ENCODE measurements around the gene TMEM45B. TPM values are rescaled to one million over a fixed set of nuclear protein-coding genes. Genes with fewer than 3 reads are reported as not detected.

The TMEM45B gene
- total RNA-seq, 1 donor from 2014 or later: not detected

DNA sequence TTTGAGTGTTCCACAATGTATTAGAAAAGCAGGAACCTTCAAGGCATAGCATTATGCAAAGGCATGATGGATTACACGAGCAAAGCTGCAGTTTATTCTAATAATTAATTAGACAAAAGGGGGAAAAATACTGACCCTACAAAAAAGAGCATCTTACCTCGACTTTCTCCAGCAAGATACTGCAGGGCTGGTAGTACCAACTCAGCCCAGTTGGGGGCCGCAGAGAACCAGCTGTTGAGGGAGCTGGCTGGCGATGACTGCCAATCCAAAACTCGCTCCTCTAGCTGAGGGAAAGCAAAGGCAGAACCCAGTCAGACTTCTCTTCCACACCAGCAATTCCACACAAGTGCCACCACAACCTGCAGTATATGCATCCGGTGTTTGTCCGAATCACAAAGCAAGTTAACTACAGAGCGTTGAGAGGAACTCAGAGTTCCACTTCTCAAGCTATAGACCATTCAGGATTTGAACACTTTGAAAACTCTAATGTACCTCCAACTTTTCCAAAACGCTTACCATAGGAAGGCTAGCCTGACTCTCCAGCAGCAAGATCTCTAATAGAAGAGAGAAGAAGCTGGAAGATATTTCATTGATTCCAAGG, 66.0 kb downstream of the TMEM45B start:
- no peaks in the 10 kb centered on the region for H3K27me3 Mint-ChIP-seq (ENCODE audit: low read depth)
- H3K4me1 Mint-ChIP-seq: no peaks in the 10 kb centered on the region

DNA sequence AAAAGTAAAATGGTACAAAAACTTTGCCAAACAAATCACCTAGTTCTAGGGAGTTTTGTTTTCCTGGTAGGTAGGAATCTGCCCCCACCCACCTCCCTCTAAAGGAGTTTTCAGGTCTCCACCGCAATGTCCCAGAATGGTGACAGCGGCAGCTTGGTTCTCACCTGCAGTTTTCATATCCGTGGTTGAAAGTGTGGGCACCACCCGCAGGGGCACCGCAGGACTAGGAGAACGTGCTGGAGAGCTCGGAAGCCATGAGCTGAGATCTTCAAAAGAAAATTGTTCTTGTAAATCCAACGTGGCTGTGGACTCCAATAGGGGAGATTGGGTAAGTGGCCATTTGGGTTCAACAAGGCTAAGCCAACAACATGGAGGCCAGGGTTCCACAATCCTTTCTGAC, 68.9 kb downstream of the TMEM45B start:
- TF ChIP-seq, protein P1, sequence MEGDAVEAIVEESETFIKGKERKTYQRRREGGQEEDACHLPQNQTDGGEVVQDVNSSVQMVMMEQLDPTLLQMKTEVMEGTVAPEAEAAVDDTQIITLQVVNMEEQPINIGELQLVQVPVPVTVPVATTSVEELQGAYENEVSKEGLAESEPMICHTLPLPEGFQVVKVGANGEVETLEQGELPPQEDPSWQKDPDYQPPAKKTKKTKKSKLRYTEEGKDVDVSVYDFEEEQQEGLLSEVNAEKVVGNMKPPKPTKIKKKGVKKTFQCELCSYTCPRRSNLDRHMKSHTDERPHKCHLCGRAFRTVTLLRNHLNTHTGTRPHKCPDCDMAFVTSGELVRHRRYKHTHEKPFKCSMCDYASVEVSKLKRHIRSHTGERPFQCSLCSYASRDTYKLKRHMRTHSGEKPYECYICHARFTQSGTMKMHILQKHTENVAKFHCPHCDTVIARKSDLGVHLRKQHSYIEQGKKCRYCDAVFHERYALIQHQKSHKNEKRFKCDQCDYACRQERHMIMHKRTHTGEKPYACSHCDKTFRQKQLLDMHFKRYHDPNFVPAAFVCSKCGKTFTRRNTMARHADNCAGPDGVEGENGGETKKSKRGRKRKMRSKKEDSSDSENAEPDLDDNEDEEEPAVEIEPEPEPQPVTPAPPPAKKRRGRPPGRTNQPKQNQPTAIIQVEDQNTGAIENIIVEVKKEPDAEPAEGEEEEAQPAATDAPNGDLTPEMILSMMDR (conservative IDR thresholded peaks at IDR 0.05): no peak
- H3K9me3 Mint-ChIP-seq: no peaks in the 10 kb centered on the region
- peaks cover 24% of the 10 kb centered on the region for H3K36me3 Mint-ChIP-seq (ENCODE audit: low read depth)
- H3K4me3 Mint-ChIP-seq: no peak overlapping the region
- H3K27ac Mint-ChIP-seq (ENCODE audit: unreplicated experiment): no peak overlapping the region
- DNase-seq (ENCODE audit: low read depth, low spot score): no peak
- no peaks in the 10 kb centered on the region for H3K4me1 Mint-ChIP-seq
- no peaks in the 10 kb centered on the region for H3K27me3 Mint-ChIP-seq (ENCODE audit: low read depth)

More for the DNA sequence above, 66.0 kb downstream of the TMEM45B start:
- DNase-seq (ENCODE audit: low read depth, low spot score): peak; percentile 44
- no peaks in the 10 kb centered on the region for H3K9me3 Mint-ChIP-seq
- no peak overlapping the region for H3K4me3 Mint-ChIP-seq
- peaks cover 15% of the 10 kb centered on the region for H3K36me3 Mint-ChIP-seq (ENCODE audit: low read depth)
- H3K27ac Mint-ChIP-seq (ENCODE audit: unreplicated experiment): no peak overlapping the region
- TF ChIP-seq, protein P1 (conservative IDR thresholded peaks at IDR 0.05): peak; percentile 65

- TF ChIP-seq, protein P1 (conservative IDR thresholded peaks at IDR 0.05): no peak
- Mint-ChIP-seq H3K36me3 (ENCODE audit: low read depth) (peaks cover 21% of the 10 kb centered on the region), H3K27ac (ENCODE audit: unreplicated experiment) (no peak overlapping the region), H3K9me3 (no peaks in the 10 kb centered on the region), H3K27me3 (ENCODE audit: low read depth) (no peaks in the 10 kb centered on the region), H3K4me3 (no peak overlapping the region), H3K4me1 (no peaks in the 10 kb centered on the region)
- DNase-seq (ENCODE audit: low read depth, low spot score): no peak
Observed at GRCh38 chr11:129885381-129885780, 69.7 kb downstream of the TMEM45B start.

DNA sequence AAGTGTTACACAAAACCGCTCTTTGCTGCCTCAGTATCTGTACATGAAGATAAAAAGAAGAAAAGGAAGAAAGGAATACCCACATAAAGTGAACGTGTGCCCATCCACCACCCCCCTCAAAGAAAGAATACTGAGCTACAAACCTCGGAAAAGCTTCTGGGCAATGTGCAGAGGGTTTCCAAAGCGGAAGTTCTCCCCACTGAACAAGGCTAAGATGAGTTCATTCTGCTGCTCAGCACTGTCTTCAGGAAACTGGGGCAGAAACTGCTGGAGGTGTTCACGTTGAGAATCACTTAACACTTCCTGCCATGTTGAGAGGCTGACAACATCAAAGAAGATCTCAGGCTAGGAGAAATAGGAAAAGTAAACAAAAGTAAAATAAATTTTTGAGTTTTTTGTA, 72.8 kb downstream of the TMEM45B start:
- TF ChIP-seq, protein P1 (conservative IDR thresholded peaks at IDR 0.05): no peak
- Mint-ChIP-seq H3K9me3 (no peaks in the 10 kb centered on the region), H3K4me3 (no peak overlapping the region), H3K27ac (ENCODE audit: unreplicated experiment) (no peak overlapping the region), H3K36me3 (ENCODE audit: low read depth) (peaks cover 28% of the 10 kb centered on the region), H3K27me3 (ENCODE audit: low read depth) (no peaks in the 10 kb centered on the region), H3K4me1 (peaks cover 7% of the 10 kb centered on the region)
- DNase-seq (ENCODE audit: low read depth, low spot score): no peak

DNA sequence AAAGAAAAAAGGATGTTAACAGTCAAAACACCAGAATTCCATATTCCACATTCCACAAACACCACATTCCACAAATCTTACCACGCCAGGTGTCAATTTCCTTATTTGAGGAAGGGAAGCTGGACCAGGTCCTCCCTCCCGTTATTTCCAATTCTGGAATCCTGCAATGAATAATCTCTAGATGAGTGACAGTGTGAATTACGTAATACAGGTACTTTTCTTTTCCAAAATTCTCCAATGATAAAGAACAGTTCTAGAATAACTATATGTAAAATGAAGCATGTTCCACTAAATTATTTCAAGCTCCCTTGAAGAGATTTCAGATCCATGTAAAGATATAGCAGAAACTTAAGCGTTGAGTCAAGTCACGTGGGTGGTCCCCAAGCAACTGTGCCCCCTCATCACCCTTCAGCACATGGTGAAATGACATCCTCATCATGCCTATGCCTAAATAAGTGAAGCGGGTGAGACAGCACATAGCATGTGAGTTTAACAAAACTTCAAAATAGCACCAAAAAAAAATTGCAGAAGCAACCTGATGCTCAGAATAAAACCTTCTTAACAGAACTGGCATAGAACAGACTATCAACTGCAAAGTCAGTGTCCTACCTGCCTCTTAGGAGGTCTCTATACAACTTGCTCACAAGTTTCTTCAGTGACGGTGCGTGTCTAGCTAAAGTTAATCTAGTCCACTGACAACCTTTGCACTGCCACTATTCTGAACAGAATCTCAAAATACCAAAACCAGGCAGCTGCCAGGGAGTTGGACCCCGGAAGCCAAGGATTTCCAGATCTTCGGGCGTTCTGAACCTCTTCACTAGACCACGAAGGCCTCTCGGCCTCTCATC, 78.9 kb downstream of the TMEM45B start:
- H3K27ac Mint-ChIP-seq (ENCODE audit: unreplicated experiment): peak overlapping the region; percentile 64
- peaks cover 10% of the 10 kb centered on the region for H3K36me3 Mint-ChIP-seq (ENCODE audit: low read depth)
- no peaks in the 10 kb centered on the region for H3K9me3 Mint-ChIP-seq
- H3K27me3 Mint-ChIP-seq (ENCODE audit: low read depth): no peaks in the 10 kb centered on the region
- TF ChIP-seq, protein P1 (conservative IDR thresholded peaks at IDR 0.05): no peak
- DNase-seq (ENCODE audit: low read depth, low spot score): no peak
- peaks cover 26% of the 10 kb centered on the region for H3K4me1 Mint-ChIP-seq
- peak overlapping the region; percentile 94 for H3K4me3 Mint-ChIP-seq

Data from neural crest cell (in vitro differentiated cells).